DND-41 (cell line): Measurements from ENCODE around the gene AADACL2.

Experiments
- CTCF ChIP-seq: IDR thresholded peaks from 2 replicates; pipeline ENCODE4 v1.5.1; 2012; ENCODE audit warnings: borderline replicate concordance, low read length, moderate library complexity, mild to moderate bottlenecking; ENCODE audit not compliant: poor library complexity, severe bottlenecking; ENCODE audit errors: extremely low read depth
- EZH2 ChIP-seq: IDR thresholded peaks from 3 replicates; pipeline ENCODE4 v1.6.1; 2012; ENCODE audit warnings: borderline replicate concordance, low read depth, mild to moderate bottlenecking, moderate library complexity, low read length, inconsistent platforms; ENCODE audit not compliant: severe bottlenecking

- no peak for TF ChIP-seq CTCF
- TF ChIP-seq EZH2: no peak
Observed at GRCh38 chr3:151793636-151794035, 59.9 kb downstream of the AADACL2 start.
